Measurements from ENCODE around the gene HIVEP3.

The HIVEP3 gene

GRCh38 chr1:41720861-41721410 lies 197.8 kb downstream of the HIVEP3 start:
- Mint-ChIP-seq H3K9me3 (no peaks in the 10 kb centered on the region), H3K4me3 (no peak overlapping the region), H3K27me3 (ENCODE audit: low read depth) (peaks cover 8% of the 10 kb centered on the region), H3K36me3 (ENCODE audit: low read depth) (no peaks in the 10 kb centered on the region), H3K4me1 (peaks cover 12% of the 10 kb centered on the region), H3K27ac (no peak overlapping the region)
- TF ChIP-seq CTCF (IDR thresholded peaks at IDR 0.05; ENCODE audit: unreplicated experiment in 3 of 3): no peak

DNA sequence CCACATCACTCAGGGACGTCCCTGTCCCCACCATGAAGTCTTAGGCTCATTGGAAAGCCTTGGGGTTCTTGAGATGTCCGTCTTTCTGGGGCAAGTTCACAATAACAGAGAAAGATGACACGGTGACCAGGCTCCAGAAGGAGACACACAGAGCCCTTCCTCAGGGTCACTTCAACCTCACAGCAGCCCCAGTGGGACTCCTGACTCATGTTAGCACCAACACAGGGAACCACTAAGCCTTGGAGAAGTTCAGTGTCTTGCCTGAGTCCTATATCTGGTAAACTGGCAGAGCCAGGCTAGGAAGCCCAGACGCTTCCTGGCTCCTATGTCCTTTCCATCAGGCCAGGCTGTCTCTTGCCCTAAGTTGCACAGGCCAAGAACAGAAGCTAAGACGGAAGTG lies 199.1 kb downstream of the HIVEP3 start:
- no peak for TF ChIP-seq CTCF (IDR thresholded peaks at IDR 0.05; ENCODE audit: unreplicated experiment in 3 of 3)
- Mint-ChIP-seq H3K27me3 (ENCODE audit: low read depth) (peaks cover 4% of the 10 kb centered on the region), H3K36me3 (ENCODE audit: low read depth) (no peaks in the 10 kb centered on the region), H3K4me1 (peaks cover 25% of the 10 kb centered on the region), H3K4me3 (no peak overlapping the region), H3K9me3 (no peaks in the 10 kb centered on the region), H3K27ac (no peak overlapping the region)

GRCh38 chr1:41719128-41719527 lies 199.6 kb downstream of the HIVEP3 start:
- TF ChIP-seq CTCF (IDR thresholded peaks at IDR 0.05; ENCODE audit: unreplicated experiment in 3 of 3): no peak
- no peaks in the 10 kb centered on the region for H3K36me3 Mint-ChIP-seq (ENCODE audit: low read depth)
- peaks cover 30% of the 10 kb centered on the region for H3K4me1 Mint-ChIP-seq
- H3K9me3 Mint-ChIP-seq: no peaks in the 10 kb centered on the region
- peaks cover 4% of the 10 kb centered on the region for H3K27me3 Mint-ChIP-seq (ENCODE audit: low read depth)
- no peak overlapping the region for H3K27ac Mint-ChIP-seq
- no peak overlapping the region for H3K4me3 Mint-ChIP-seq

- Mint-ChIP-seq H3K27ac (no peak overlapping the region), H3K9me3 (no peaks in the 10 kb centered on the region), H3K27me3 (ENCODE audit: low read depth) (peaks cover 4% of the 10 kb centered on the region), H3K36me3 (ENCODE audit: low read depth) (no peaks in the 10 kb centered on the region), H3K4me3 (no peak overlapping the region), H3K4me1 (peaks cover 36% of the 10 kb centered on the region)
- no peak for TF ChIP-seq CTCF (IDR thresholded peaks at IDR 0.05; ENCODE audit: unreplicated experiment in 3 of 3)
These were observed 200.2 kb downstream of the HIVEP3 start for GRCh38 chr1:41718497-41718896.

DNA sequence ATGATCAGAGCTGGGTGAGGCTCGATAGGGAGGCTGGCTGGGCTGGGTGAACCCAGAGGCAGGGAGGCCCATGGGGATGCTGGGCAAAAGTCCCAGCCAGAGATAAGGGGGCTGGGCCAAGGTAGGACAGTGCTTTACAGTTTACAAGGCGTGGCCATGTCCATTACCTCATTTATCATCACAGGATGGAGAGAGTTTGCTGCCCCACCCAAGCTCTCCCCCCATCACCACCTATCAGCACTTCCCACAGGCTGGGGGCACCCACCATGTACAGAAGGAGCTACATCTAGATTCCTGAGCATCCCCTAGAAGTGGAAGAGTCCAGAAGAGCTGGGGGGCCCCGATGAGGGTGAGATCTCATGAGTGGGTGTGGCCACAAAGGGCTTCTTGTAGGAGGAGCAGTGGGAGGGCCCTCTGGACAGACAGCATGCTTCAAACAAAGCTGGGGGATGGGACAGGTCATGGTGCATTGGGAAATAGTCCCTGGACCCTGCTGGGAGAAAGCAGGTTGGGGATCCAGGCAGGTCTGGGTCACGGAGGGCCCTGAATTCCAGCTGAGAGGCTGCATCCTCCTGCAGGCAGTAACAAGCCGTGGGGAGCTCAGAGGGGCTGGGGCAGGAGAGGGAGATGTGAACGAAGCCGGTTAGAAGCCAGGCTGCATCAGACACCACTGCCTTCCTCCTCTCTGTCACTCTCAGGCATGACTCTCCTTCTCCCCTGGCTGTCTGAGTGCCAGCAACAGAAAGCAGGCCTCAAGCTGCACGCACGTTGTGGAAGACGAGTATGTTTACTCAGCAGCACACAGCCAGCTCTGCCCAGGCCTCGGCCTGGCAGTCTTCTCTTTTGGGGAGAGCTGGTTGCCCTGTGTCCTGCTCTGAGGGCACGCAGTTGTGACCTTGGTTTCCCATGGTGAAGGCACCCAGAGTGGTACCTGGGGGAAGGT lies 202.3 kb downstream of the HIVEP3 start:
- H3K36me3 Mint-ChIP-seq (ENCODE audit: low read depth): no peaks in the 10 kb centered on the region
- H3K9me3 Mint-ChIP-seq: no peaks in the 10 kb centered on the region
- H3K4me1 Mint-ChIP-seq: peaks cover 51% of the 10 kb centered on the region
- no peak for TF ChIP-seq CTCF (IDR thresholded peaks at IDR 0.05; ENCODE audit: unreplicated experiment in 3 of 3)
- H3K27ac Mint-ChIP-seq: no peak overlapping the region
- H3K27me3 Mint-ChIP-seq (ENCODE audit: low read depth): peaks cover 3% of the 10 kb centered on the region
- no peak overlapping the region for H3K4me3 Mint-ChIP-seq

Data from nephron (organoid).